Gastroesophageal sphincter (tissue), 4 donors: ENCODE results near the gene ARMC9. TPM values are rescaled to one million over a fixed set of nuclear protein-coding genes. Genes with fewer than 3 reads are reported as not detected.

ENCODE experiments used
- ATAC-seq: fragments of 150-250 bp; one replicate; pipeline ENCODE4 v1.9.1; 2016; ENCODE audit warnings: mild to moderate bottlenecking, moderate library complexity
- H3K27ac ChIP-seq, 4 donors: fragments of 200-600 bp; sonication (generic) in 3 of 4; 1 replicate in 3 of 4; 2 replicates in 1 of 4; pipeline ENCODE4 v1.5.1; 2016 to 2019
- H3K27me3 ChIP-seq: fragments of 200-600 bp; sonication (generic); one replicate; pipeline ENCODE4 v1.5.1; 2019
- H3K36me3 ChIP-seq, 2 donors: fragments of 200-600 bp; sonication (generic); one replicate each; pipeline ENCODE4 v1.5.1; 2019; ENCODE audit warnings: control low read depth in 1 of 2
- H3K4me1 ChIP-seq, 3 donors: fragments of 200-600 bp; sonication (generic); 1 replicate in 2 of 3; 2 replicates in 1 of 3; pipeline ENCODE4 v1.5.1; 2016 to 2019; ENCODE audit warnings: control low read depth in 2 of 3
- H3K4me3 ChIP-seq, 2 donors: fragments of 200-600 bp; sonication (generic); one replicate each; pipeline ENCODE4 v1.5.1; 2019; ENCODE audit warnings: mild to moderate bottlenecking in 1 of 2, moderate library complexity in 1 of 2
- H3K9me3 ChIP-seq, 3 donors: fragments of 200-600 bp; sonication (generic); one replicate each; pipeline ENCODE4 v1.5.1; 2017 to 2019; ENCODE audit warnings: control low read depth in 2 of 3
- CTCF ChIP-seq, 4 experiments: fragments of 200-600 bp in 2 of 4; fragments of 450-650 bp in 2 of 4; sonication (generic) in 1 of 4; IDR thresholded peaks; one replicate each; pipeline ENCODE4 v1.5.1; 2017 to 2019; ENCODE audit warnings: antibody characterized with exemption in 4 of 4, mild to moderate bottlenecking in 2 of 4, moderate library complexity in 2 of 4
- EP300 ChIP-seq: sonication (generic); formaldehyde crosslinking; IDR thresholded peaks from one replicate; pipeline ENCODE4 v1.6.1; 2017; ENCODE audit warnings: antibody characterized with exemption, mild to moderate bottlenecking
- POLR2A ChIP-seq, 2 donors: fragments of 450-650 bp; IDR thresholded peaks; one replicate each; pipeline ENCODE4 v1.6.1; 2017; ENCODE audit warnings: antibody characterized with exemption in 2 of 2, mild to moderate bottlenecking in 2 of 2, moderate library complexity in 1 of 2
- POLR2AphosphoS5 ChIP-seq: sonication (generic); formaldehyde crosslinking; IDR thresholded peaks from one replicate; pipeline ENCODE4 v1.6.1; 2017; ENCODE audit warnings: antibody characterized with exemption
- WGBS, 2 donors: methylation state at CpG; one replicate each; pipeline ENCODE4 v1.1.5; 2018; ENCODE audit warnings: low coverage in 1 of 2; 5-methylcytosine and 5-hydroxymethylcytosine counted together
- total RNA-seq, 4 donors: library from RNA; depleted of rRNA; stranded (reverse); fragments of >200 nt; gene quantifications; one replicate each; pipeline ENCODE4 v1.1.0, GENCODE V29; 2016

ARMC9 gene
- total RNA-seq, 4 donors from 2014 or later = 69.6 to 298 (median 152) TPM

- ATAC-seq = no peak
Observed at GRCh38 chr2:231187736-231188505, 10.5 kb upstream of the ARMC9 start.

GRCh38 chr2:231188506-231189170 lies 9.8 kb upstream of the ARMC9 start:
- Histone ChIP-seq H3K4me3 (no peak overlapping the region), H3K27me3 (no peaks in the 10 kb centered on the region), H3K36me3 (no peaks in the 10 kb centered on the region), H3K27ac (peak overlapping the region in 3 of 4 donors; percentile 93 to 97 (median 96)), H3K4me1 (peaks cover 0 to 62% (median 28%) of the 10 kb centered on the region in 3 donors), H3K9me3 (no peaks in the 10 kb centered on the region)
- no peak for TF ChIP-seq CTCF (IDR thresholded peaks at IDR 0.05)
- TF ChIP-seq POLR2AphosphoS5 = no peak
- TF ChIP-seq POLR2A (IDR thresholded peaks at IDR 0.05) = no peak
- no peak for TF ChIP-seq EP300
- ATAC-seq = no peak
- 89 to 96% methylated on average over 4 to 5 of the region's 6 CpGs for WGBS, 2 donors

More at GRCh38 chr2:231187736-231188505, 10.5 kb upstream of the ARMC9 start:
- WGBS, 2 donors = 61 to 88% methylated on average over 7 to 9 of the region's 18 CpGs
- Histone ChIP-seq H3K9me3 (no peaks in the 10 kb centered on the region), H3K4me3 (no peak overlapping the region), H3K36me3 (no peaks in the 10 kb centered on the region), H3K27ac (peak overlapping the region in 3 of 4 donors; percentile 93 to 97 (median 96)), H3K27me3 (no peaks in the 10 kb centered on the region), H3K4me1 (peaks cover 0 to 61% (median 28%) of the 10 kb centered on the region in 3 donors)
- no peak for TF ChIP-seq CTCF (IDR thresholded peaks at IDR 0.05)
- peak; percentile 78 for TF ChIP-seq POLR2AphosphoS5
- no peak for TF ChIP-seq EP300
- no peak for TF ChIP-seq POLR2A (IDR thresholded peaks at IDR 0.05)

GRCh38 chr2:231189171-231189530 lies 9.3 kb upstream of the ARMC9 start:
- peak overlapping the region in 3 of 4 donors; percentile 93 to 97 (median 96) for H3K27ac ChIP-seq
- H3K36me3 ChIP-seq = no peaks in the 10 kb centered on the region
- no peaks in the 10 kb centered on the region for H3K9me3 ChIP-seq
- WGBS, 2 donors = no CpG with 5 or more reads among the region's 8 CpGs
- ATAC-seq = no peak
- no peak for TF ChIP-seq POLR2AphosphoS5
- TF ChIP-seq POLR2A (IDR thresholded peaks at IDR 0.05) = no peak
- TF ChIP-seq EP300 = no peak
- TF ChIP-seq CTCF (IDR thresholded peaks at IDR 0.05) = no peak
- H3K4me3 ChIP-seq = no peak overlapping the region
- peaks cover 0 to 62% (median 28%) of the 10 kb centered on the region in 3 donors for H3K4me1 ChIP-seq
- no peaks in the 10 kb centered on the region for H3K27me3 ChIP-seq

- Histone ChIP-seq H3K4me1 (peaks cover 0 to 60% (median 28%) of the 10 kb centered on the region in 3 donors), H3K9me3 (no peaks in the 10 kb centered on the region), H3K36me3 (no peaks in the 10 kb centered on the region), H3K27ac (peak overlapping the region; percentile 78 to 97 (median 94)), H3K4me3 (peak overlapping the region; percentile 18 to 53), H3K27me3 (no peaks in the 10 kb centered on the region)
- peak; percentile 67 for ATAC-seq
- TF ChIP-seq POLR2AphosphoS5 (peak; percentile 51), CTCF (IDR thresholded peaks at IDR 0.05) (no peak), POLR2A (IDR thresholded peaks at IDR 0.05) (peak in 1 of 2 donors; percentile 20)
- WGBS, 2 donors = 0 to 59% methylated on average over 1 to 6 of the region's 22 CpGs
Observed at GRCh38 chr2:231189571-231190495, 8.6 kb upstream of the ARMC9 start.
